ENCODE measurements around the gene FAM222B.
A peak's percentile ranks its signal among the peaks of the same experiment; 100 is the strongest.
"Not testable (repeated sequence)": the region's sequence is repeated elsewhere in the genome, so short reads cannot be mapped to it uniquely, and the experiment has no call there.

The FAM222B gene

GRCh38 chr17:28839221-28839620 is 3.4 kb downstream of the FAM222B start:
- no peak for DNase-seq

- DNase-seq: not testable (repeated sequence)
Observed at GRCh38 chr17:28836541-28836940, 6.0 kb downstream of the FAM222B start.

- no peak for DNase-seq
Observed at GRCh38 chr17:28834420-28834819, 8.2 kb downstream of the FAM222B start.

- DNase-seq: no peak
Observed at GRCh38 chr17:28828294-28829040, 14.1 kb downstream of the FAM222B start.

- no peak for DNase-seq
Observed at GRCh38 chr17:28827672-28828071, 14.9 kb downstream of the FAM222B start.

- no peak for DNase-seq
Observed at GRCh38 chr17:28819582-28819981, 23.0 kb downstream of the FAM222B start.

GRCh38 chr17:28818819-28819221 is 23.8 kb downstream of the FAM222B start:
- no peak for DNase-seq

GRCh38 chr17:28816540-28816939 is 26.1 kb downstream of the FAM222B start:
- no peak for DNase-seq

- peak; percentile 91 for DNase-seq
Observed at GRCh38 chr17:28812748-28813377, 29.7 kb downstream of the FAM222B start.

- DNase-seq: peak; percentile 92
Observed at GRCh38 chr17:28812091-28812747, 30.4 kb downstream of the FAM222B start.

- no peak for DNase-seq
Observed at GRCh38 chr17:28811651-28812090, 30.9 kb downstream of the FAM222B start.

- DNase-seq: no peak
Observed at GRCh38 chr17:28810437-28810836, 32.2 kb downstream of the FAM222B start.

GRCh38 chr17:28807925-28808634 is 34.5 kb downstream of the FAM222B start:
- DNase-seq: no peak

GRCh38 chr17:28796062-28796461 is 46.5 kb downstream of the FAM222B start:
- DNase-seq: no peak

GRCh38 chr17:28794846-28795441 is 47.6 kb downstream of the FAM222B start:
- not testable (repeated sequence) for DNase-seq

- no peak for DNase-seq
Observed at GRCh38 chr17:28792877-28793661, 49.5 kb downstream of the FAM222B start.

GRCh38 chr17:28788100-28788499 is 54.5 kb downstream of the FAM222B start:
- DNase-seq: no peak

GRCh38 chr17:28783161-28783560 is 59.4 kb downstream of the FAM222B start:
- DNase-seq: no peak

- DNase-seq: not testable (repeated sequence)
Observed at GRCh38 chr17:28779601-28780000, 63.0 kb downstream of the FAM222B start.

GRCh38 chr17:28777178-28777577 is 65.4 kb downstream of the FAM222B start:
- DNase-seq: no peak

GRCh38 chr17:28774206-28774605 is 68.4 kb downstream of the FAM222B start:
- DNase-seq: no peak

- no peak for DNase-seq
Observed at GRCh38 chr17:28773736-28774135, 68.9 kb downstream of the FAM222B start.
